ENCODE measurements around the gene ELAC2.
"Not testable (repeated sequence)": the region's sequence is repeated elsewhere in the genome, so short reads cannot be mapped to it uniquely, and the experiment has no call there.

The ELAC2 gene

DNA sequence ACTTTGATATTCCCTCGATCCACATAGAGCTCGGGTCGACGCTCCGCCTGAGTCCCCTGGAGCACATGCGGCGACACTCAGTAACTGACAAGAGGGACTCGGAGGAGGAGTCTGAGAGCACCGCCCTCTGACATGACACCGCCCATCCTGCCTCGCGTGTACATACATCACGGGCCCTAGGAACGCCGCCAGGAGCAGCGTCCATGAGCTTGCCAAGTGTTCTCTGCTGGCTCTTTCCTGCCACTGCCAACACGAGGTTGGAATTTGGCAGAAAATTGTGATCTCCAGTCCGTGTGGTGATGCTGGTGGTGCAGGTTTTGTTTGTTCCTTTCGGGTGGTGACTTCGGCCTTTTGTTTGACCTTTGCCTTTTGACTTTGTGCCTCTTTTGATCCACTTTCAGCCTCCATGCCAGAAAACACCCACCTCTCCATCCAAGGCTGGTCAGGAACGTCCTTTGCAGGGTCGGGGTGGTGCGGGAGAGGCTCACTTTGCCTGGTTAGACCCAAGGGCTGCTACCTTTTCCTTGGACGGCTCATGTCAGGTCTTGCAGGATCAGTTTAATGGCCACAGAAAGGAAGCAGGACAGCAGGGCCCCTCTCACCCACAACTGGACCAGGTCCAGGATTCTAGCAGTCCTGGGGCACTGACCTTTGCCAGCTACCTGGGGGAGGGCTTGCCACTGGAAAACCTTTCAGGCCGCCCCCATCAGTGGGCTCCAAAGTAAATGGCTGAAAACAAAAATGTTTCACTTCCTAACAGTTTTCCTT is 27.6 kb downstream of the ELAC2 start:
- no peak for DNase-seq (ENCODE audit: low read depth)

DNA sequence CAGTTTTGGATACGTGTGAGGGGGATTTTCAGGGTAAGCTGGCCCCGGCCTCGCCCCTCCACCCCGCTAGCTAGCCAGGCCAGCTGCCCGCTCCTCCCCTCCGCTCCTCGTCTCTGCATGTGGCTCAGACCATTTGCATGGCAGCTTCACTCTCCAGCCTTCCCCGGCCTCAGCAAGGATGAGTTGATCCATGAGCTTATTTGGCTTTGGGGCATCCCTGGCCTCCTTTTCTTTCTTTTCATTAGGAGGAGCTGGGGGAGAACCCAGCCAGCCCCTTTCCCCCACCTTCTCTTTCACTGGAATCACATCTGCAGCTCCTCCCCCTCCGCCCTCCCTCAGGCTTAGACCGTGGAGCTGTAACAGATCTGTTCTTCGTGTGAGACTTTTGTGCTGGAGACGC is 30.7 kb downstream of the ELAC2 start:
- no peak for DNase-seq (ENCODE audit: low read depth)

DNA sequence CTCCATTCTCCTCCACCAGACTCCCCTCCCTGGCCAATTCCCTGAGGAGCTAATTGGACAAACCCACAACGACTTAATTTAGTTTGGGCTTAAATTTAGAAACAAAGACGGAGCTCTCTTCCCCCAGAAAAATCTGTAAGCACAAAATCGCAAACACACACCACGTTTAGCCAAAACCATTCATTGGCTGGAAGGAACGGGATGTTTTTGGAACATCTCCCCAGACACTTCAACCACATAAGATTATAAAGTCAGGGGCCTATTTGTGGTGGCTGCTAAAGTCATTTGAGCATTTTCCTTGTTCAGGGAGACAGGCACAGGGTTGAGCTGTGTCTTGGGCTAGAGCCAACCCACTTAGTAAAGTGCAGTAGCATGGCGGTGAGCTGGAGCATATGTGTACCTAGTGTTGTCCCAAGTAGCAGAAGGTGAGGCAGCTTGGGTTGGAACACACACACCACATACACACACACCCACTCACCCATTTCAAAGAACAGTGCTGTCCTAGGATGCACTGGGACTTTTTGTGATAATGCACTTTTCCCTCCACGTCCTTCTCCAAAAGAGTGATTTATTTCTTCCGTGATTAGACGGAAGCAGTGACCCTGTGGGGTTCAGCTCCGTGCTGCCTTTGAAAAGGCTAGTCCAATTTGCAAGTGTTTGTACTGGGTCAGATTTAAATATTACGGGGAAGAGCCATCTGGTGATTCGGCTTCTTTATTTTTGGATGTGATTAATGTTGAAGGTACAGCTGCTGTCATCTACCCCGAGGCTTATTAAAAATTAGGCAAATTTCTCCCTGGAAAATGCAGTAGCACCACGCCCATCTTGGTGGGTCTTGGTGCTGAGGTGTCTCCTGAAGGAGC is 32.2 kb downstream of the ELAC2 start:
- DNase-seq (ENCODE audit: low read depth), result no peak

DNA sequence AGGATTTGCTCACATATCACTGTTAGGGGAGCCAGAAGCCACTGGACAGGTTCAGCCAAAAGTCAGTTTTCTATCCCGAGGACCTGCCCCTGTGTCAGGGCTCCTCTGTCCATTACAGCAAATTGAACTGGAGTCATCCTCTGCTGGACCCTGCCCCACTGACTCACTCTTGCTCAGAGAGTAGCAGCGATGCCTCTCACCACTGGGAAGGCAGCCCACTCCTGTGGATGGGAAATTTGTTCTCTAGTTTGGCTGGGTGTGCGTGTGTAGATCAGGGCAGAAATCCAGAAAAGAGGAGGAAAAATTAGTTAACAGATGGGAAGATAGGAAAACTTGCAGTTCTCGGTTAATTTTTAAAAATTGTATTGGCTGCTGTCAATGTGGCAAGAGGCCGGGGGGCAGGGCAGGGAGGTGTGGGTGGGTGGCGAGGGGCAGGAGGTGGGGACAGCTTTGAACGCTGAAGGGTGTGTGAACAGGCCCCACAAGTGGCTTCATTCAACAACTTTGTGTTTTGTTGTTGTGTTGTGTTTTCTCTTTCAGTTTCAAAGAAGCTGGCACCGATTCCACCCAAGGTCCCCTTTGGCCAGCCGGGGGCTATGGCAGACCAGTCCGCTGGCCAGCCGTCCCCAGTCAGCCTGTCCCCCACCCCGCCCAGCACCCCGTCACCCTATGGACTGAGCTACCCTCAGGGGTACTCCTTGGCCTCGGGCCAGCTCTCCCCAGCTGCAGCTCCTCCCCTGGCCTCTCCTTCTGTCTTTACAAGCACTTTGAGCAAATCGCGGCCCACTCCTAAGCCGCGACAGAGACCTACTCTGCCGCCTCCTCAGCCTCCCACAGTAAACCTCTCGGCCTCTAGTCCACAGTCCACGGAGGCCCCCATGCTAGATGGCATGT is 33.6 kb downstream of the ELAC2 start:
- DNase-seq (ENCODE audit: low read depth), result no peak

DNA sequence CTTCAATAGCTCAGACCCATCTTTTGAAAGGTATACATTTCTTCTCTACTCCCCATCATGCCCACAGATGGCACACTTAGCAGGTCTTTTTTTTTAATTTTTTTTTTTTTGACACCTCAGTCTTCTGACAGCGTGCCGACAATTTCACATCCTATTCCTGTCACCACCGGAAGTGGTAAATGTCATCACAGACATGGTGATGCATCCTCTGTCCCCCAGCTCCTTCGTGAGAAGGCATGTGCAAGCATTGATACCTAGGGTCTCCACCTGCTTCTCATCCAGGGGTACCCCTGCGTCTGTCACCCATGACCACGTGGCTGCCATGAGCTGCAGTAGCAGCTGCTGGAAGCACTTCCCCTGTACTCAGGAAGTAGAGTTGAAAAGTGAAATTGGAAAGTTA is 35.6 kb downstream of the ELAC2 start:
- DNase-seq (ENCODE audit: low read depth), result no peak

DNA sequence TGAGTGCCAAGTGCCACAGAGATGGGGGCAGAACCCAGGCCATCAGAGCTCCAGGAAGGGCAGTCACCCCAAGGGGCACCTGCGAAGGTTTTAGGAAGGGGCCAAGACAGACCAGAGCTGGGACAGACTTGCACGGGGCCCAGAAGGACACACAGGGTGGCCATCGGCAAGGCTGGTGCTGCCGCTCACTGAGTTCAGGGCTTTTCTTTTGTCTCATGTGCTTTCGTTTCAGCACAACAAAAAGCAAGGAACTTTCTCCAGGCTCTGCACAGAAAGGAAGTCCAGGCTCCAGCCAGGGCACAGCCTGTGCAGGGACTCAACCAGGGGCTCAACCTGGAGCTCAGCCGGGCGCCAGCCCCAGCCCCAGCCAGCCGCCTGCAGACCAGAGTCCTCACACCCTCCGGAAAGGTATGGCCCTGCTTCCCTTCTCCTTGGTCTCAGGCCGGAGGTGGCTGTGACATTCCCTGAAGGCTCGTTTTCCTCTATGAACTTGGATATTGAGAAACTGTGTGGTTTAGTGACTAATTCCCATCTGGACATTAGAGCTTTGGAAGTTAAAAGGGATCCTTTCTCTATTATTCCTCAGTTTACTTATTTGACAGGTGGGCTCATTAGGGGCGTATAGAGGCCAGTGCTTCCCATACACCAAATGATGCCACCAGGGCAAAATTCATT is 37.9 kb downstream of the ELAC2 start:
- no peak for DNase-seq (ENCODE audit: low read depth)

DNA sequence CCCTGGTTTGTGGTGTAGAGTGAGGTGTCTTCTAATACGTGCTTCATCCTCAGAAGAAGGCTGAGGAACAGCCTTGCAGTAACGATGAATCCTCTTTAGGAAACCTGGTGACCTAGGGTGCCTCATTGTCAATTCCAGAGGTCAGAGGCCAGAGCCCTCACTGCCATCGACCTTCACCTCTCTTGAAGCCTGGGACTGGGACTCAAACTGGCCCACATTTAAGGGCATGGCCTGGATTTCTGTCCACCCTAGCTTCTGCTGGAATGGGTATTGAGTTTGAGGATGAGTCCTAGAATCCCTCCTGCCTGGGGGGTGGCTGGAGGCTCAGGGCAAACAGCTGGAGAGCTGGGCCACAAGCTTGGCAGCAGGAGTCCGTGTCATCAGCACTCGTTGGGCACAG is 38.6 kb downstream of the ELAC2 start:
- DNase-seq (ENCODE audit: low read depth), result no peak

DNA sequence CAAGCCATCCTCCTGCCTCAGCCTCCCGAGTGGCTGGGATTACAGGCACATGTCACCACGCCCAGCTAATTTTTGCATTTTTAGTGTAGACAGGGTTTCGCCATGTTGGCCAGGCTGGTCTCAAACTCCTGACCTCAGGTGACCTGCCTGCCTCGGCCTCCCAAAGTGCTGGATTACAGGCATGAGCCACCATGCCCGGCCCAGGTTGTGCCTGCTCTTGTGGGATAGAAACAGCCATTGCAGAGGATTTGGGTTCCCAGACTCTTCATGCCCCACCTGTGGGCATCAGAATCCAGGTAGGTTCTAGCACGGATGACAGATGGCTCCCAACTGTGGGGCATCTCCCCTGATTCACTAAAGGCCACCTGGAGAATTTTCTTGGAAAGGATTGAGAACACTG is 39.0 kb downstream of the ELAC2 start:
- not testable (repeated sequence) for DNase-seq (ENCODE audit: low read depth)

DNA sequence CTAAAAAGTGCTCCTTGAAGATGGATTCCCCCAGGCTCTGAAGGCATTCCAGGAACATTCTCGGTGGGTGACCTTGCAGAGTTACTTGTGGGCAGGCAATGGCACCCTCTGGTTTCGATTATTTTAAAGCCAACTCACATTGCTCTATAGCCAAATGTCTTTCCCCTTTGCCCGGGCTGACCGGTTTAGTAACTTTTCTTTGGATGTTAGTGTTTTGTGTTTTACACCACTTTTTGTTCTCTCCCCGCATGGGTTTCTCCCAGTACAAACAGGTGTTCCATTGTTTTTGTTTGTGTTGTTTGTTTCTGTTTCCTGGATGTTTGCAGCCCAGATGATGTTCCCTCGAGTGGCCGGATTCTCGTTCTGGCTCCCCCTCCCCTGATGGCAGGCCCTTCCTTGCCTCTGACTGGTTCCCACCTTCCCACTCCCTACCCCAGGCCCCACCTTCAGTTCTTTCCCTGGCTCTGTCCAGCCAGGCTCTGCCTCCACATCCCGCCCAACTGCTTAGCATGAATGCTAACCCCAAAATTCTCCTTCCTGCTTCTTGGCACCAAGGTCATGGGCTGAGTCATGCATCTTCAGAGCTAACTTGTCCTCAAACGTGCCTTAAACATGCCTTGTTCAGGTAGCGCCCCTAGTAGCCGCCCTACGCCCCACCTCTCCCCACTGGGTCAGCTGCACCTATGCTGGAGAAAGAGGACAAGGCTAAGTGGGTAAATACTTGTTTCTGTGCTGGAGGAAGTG is 40.6 kb downstream of the ELAC2 start:
- no peak for DNase-seq (ENCODE audit: low read depth)

DNA sequence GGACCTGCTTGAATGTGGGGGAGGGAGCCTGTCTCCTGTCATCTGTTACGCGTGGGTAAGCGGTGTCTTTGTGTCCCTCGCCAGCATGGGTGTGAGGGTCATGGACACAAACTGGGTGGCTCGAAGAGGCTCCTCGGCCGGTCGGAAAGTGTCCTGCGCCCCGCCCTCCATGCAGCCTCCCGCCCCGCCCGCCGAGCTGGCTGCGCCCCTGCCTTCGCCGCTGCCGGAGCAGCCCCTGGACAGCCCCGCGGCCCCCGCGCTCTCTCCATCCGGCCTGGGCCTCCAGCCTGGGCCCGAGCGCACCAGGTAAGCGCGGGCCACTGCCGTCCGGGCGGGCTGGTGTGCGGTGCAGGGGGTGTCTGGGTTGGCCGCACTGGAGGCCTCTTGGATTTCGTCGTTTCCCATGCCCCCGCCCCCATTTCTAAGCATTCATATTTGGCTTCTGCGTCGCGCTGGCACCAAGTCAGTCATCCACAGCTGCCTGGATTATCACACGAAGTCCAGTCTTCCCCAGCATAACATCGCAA is 43.8 kb downstream of the ELAC2 start:
- DNase-seq (ENCODE audit: low read depth), result no peak

DNA sequence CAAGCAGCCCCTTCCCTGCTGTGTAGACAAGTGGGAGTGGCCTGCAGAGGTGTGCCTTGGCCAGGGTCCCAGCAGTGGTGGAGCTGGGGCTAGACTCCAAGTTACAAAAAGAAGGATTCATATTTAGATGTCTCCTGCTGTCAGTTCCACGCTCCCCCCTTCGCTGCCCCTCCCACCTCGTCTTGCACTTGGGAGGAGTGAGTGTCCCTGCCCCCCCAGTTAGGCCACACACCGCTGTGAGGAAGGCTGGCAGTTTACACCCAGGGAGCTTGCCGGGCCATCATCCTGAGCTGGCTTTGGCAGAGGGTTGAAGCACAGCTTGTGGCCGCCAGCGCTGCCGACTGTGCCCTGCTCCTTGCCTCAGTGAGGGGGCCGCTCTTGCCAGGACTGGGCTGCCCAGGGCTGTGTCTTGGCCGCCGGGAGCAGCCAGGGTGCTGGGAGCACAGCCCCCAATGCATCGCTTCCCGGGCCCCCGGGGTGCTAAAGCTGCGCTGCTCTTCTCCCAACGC is 44.3 kb downstream of the ELAC2 start:
- DNase-seq (ENCODE audit: low read depth), result no peak

DNA sequence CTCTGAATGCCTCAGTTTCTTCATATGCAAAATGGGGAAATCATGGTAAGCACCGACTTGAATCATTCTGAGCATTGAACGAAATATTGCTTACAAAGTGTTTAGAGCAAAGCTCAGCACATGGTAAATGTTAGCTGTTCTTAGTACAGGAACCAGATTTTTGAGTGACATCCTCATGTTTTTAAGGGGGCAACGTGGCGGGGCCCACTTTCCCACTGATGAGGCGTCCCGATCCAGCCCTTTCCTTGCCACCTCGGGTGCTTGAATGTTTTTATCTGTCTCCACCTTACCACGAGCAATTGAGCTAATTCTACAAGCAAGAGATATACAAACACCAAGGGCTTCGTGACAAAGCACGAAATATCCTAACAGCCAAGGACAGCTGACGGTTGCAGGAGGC is 49.9 kb downstream of the ELAC2 start:
- no peak for DNase-seq (ENCODE audit: low read depth)

DNA sequence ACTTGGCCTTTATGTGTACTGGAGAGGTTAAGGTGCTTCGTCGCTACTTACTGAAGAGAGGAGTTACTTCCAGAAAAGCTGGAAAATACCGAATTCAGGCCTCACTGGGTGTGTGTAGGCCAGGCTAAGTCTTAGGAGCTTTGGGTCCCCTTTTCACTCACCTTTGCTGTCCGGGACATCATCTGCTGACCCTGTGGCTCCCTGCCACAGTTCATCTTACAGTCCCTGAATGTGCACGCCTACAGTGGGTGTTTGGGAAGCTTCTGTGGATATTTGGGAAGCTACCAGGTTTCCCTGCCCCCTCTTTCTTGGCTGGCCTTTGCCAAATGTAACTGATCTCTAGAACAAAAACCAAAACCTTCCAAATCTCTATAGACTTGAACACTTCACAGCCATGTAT is 51.4 kb downstream of the ELAC2 start:
- DNase-seq (ENCODE audit: low read depth), result no peak

DNA sequence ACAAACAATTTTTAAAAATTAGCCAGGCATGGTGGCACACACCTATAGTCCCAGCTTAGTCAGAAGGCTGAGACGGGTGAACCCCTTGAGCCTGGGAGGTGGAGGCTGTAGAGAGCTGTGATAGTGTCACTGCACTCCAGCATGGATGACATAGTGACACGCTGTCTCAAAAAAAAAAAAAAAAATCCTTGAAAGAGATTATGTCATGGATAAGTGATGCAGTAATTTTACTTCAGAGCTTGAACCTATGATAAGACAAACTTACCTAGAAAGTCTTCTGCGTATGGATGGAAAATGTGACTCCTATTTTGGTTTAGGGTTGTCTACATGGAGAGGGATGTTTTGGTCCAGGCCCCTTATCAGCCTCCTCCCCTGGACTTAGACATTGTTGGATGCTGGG is 51.8 kb downstream of the ELAC2 start:
- DNase-seq (ENCODE audit: low read depth), result no peak

DNA sequence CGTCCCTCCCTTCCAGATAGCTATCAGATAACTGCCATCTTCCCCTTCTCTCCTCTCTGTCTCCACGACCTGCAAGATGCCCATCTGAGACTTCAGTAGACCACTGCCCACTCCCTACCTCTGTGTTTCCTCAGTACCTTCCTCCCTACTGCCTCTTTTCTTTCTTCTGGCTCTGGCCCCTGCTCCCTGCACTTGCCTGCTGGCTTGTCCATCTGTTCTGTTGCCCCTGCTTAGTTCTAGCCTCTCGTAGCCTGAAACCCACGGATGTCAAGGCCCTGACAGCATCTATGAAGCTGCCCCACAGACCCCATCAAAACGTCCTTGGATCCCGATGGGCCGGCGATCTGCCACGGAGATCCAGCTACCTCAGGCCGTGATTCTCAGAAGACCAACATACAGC is 53.0 kb downstream of the ELAC2 start:
- no peak for DNase-seq (ENCODE audit: low read depth)

DNA sequence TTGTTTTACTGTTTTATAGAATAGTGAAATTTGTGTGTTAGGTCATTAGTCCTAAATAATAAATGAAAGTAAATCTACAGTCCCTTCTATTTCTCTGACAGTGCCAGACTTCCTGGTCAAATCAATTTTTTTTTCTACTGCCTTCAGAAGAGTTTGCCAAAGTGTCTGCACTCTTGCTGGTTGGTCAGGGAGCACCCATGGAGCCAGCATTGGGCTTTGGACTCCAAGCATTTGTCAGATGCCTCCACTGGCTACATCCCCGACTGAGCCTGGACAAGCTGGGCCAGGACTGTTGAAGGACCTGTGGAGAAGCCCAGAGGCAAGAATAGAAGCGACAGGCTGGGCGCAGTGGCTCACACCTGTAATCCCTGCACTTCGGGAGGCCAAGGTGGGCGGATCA is 53.7 kb downstream of the ELAC2 start:
- DNase-seq (ENCODE audit: low read depth), result no peak

DNA sequence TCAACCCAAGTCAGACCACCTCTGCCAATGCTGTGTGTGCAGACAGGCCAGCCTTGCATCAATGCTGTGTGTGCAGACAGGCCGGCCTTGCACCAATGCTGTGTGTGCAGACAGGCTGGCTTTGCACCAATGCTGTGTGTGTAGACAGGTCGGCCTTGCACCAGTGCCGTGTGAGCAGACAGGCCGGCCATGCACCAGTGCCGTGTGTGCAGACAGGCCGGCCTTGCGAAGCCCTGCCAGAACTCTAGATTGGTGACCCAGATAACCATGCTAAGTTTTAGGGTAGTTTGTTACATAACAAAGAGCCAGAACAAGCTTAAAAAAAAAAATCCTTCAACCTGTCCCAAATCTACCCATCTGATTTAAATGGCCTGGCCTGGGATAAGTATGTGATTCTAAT is 54.3 kb downstream of the ELAC2 start:
- no peak for DNase-seq (ENCODE audit: low read depth)

DNA sequence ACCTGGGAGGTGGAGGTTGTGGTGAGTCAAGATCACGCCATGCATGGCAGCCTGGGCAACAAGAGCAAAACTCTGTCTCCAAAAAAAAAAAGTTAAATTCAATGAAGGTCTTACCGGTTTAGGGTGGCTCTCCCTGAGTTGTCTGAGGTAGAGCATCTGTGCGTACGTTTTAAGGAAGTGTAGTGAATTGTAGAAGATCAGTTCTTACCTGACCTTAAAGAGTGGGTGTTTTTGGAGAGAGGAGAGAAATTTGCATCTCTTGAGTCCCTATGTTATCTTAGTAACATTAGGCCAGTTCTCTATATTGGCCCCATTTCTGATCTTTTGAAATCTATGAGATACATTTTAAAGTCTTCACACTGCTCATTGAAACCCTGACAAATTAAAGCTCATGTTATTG is 56.2 kb downstream of the ELAC2 start:
- no peak for DNase-seq (ENCODE audit: low read depth)

DNA sequence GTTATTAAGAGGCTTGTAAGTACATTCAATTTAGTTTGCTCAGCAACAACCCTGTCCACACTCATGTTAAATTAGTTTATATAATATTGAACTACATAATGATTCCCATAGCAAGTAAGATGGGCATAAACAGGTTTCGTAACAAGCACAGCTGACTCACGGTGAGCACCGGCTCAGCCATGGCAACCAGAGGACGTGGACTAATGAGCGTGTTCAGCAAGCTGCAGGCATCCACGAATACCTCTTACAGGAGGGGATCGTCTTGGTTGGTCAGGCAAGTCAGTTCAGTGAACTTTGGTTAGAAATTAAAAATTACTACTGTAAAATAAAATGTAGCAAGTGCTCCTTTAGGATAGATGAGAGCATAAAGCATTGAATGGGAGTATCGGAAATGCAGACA is 58.4 kb downstream of the ELAC2 start:
- no peak for DNase-seq (ENCODE audit: low read depth)

DNA sequence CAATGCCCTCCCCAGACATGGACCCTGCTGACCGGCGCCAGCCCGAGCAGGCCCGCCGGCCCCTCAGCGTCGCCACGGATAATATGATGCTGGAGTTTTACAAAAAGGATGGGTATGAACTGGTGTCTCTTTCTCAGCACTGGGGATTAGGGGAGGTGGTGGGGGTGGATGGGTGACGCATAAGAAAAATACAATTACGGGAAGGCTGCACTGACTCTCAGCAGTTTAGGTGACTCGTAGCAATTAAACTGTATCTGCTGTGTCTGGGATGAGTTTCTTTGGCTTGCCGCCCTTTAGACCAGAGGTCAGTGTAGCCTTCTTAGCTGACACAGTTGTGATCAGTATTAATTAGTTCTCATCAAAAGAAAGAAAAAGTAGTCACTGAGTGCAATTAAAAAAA is 59.0 kb downstream of the ELAC2 start:
- no peak for DNase-seq (ENCODE audit: low read depth)

DNA sequence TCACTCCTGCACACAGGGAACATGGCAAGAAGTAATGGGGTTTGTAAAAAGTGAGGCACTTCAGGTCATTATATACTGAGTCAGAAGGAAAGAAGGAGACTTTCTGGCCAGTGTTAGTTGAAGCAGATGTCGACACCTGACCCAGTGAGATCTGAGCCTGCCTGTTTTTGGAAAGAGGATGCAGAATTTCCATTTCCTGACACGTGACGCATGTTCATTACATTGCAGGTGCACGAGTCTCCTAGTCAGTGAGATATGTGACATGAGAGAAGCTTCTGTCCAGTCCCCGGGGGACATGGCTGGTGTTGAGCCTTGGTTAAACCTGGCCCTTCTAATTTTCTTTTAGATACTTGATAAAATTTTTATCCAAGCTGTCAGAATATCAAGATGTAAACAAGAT is 62.3 kb downstream of the ELAC2 start:
- no peak for DNase-seq (ENCODE audit: low read depth)

Data from non-pigmented ciliary epithelial cell (primary cell).